ENCODE data around the gene TMEM132A. TPM values are rescaled to one million over a fixed set of nuclear protein-coding genes. Genes with fewer than 3 reads are reported as not detected.

The TMEM132A gene
- total RNA-seq, 4 donors from 2014 or later = 3.2 to 8.9 (median 6.5) TPM

DNA sequence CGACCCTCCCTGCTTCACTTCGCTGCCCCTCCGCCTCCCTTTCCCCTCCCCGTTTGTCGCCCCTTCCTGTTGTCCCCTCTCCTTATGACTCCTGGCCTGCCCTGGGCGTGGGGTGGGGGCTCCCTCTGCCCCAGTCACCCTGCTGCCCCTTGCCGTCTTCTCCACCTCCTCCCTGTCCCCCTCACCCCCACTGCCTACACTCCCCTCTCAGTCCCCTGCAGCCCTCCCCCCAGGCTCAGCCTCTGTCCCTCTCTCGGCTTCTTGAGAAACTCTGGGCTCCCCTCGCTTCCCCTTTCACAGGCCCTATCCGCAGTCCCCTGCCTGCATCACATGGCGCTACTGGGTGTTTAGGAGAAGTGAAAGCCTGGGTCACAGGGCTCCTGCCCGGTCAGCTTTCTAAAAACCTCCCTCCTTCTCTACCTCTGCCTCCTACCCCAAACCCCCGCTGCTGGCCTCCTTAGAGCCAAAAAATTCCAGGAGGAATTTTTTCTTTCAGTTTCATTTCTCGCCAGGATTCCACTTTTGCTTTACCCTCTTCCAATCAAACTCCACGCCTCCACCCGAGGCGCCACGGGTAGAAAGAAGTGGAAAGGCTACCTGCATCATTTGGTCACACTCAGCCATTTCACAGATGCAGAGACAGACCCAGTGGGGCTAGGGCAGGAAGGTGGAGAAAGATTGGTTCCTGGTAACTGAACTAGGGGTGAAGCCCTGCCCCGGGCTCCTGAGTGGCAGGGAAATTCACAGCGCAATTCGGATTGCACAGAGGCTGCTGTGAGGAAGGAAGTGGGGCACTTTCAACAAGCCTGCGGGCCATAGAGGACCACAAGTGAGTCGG is 27.9 kb downstream of the TMEM132A start, which contains the start of gene SLC15A3:
SLC15A3 (minus strand) TSS at position 273 of the 838 bp plus-strand sequence. CDS start 625 bp downstream, outside the sequence.
- Histone ChIP-seq H3K27me3 (no peaks in the 10 kb centered on the region), H3K36me3 (no peaks in the 10 kb centered on the region), H3K27ac (peak within 1 kb of the TSS; percentile 77 to 88 (median 82)), H3K4me1 (peaks cover 0 to 57% (median 12%) of the 10 kb centered on the region in 3 donors), H3K4me3 (peak within 1 kb of the TSS; percentile 53 to 68), H3K9me3 (no peaks in the 10 kb centered on the region)
- ATAC-seq = peak; percentile 66
- peak; percentile 30 for TF ChIP-seq POLR2AphosphoS5 (IDR thresholded peaks at IDR 0.05)
- TF ChIP-seq, protein P1, sequence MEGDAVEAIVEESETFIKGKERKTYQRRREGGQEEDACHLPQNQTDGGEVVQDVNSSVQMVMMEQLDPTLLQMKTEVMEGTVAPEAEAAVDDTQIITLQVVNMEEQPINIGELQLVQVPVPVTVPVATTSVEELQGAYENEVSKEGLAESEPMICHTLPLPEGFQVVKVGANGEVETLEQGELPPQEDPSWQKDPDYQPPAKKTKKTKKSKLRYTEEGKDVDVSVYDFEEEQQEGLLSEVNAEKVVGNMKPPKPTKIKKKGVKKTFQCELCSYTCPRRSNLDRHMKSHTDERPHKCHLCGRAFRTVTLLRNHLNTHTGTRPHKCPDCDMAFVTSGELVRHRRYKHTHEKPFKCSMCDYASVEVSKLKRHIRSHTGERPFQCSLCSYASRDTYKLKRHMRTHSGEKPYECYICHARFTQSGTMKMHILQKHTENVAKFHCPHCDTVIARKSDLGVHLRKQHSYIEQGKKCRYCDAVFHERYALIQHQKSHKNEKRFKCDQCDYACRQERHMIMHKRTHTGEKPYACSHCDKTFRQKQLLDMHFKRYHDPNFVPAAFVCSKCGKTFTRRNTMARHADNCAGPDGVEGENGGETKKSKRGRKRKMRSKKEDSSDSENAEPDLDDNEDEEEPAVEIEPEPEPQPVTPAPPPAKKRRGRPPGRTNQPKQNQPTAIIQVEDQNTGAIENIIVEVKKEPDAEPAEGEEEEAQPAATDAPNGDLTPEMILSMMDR (IDR thresholded peaks at IDR 0.05) = no peak
- TF ChIP-seq POLR2A (IDR thresholded peaks at IDR 0.05) = no peak
- TF ChIP-seq EP300 (IDR thresholded peaks at IDR 0.05) = no peak
- 14 to 15% methylated on average over 10 to 18 of the region's 23 CpGs for WGBS, 2 donors (ENCODE audit: low coverage in 1 of 2)

DNA sequence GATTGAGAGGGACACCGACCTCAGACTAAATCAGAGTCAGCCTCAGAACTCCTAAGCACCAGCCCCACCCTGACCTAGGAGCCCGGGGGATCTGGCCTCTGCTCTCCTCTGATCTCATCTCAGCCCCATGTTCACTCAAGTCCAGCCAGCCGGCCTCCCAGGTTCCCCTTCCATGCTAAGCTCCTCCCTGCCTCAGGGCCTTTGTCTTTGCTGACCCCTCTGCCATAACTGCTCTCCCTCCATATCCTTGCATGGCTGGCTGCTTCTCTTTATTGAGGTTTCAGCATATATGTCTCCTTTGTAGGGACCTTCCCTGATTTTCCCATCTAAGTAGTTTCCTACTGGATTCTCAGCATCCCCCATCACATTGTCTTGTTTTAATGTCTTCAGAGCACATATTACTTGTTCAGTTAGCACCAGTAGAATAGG is 28.5 kb downstream of the TMEM132A start:
- Histone ChIP-seq H3K27ac (peak overlapping the region; percentile 77 to 88 (median 82)), H3K36me3 (no peaks in the 10 kb centered on the region), H3K4me3 (peak overlapping the region; percentile 53 to 68), H3K9me3 (no peaks in the 10 kb centered on the region), H3K27me3 (no peaks in the 10 kb centered on the region), H3K4me1 (peaks cover 0 to 53% (median 12%) of the 10 kb centered on the region in 3 donors)
- ATAC-seq = peak; percentile 25
- WGBS, 2 donors (ENCODE audit: low coverage in 1 of 2) = 29 to 47% methylated on average over 2 to 3 of the region's 3 CpGs
- no peak for TF ChIP-seq POLR2AphosphoS5 (IDR thresholded peaks at IDR 0.05)
- TF ChIP-seq, protein P1 (IDR thresholded peaks at IDR 0.05) = no peak
- TF ChIP-seq POLR2A (IDR thresholded peaks at IDR 0.05) = no peak
- no peak for TF ChIP-seq EP300 (IDR thresholded peaks at IDR 0.05)

DNA sequence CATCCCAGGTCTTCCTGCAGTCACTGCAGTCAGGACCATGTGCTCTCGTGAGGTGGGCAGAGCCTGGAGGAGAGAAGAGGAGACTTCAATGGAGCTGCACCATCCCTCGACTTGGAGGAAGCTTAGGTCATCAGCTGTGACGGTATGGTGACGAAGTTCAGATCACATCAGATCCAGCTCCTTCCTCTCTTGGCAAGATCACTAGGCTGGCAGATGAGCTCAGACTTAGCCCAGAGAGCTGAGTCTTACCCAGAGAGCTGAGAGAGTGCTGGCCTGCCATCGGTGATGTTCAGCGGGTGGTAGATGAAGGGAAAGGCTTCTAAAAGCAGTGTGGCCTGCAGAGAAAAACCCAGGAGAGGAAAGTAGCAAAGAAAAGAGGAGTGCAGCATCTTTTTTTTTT is 29.5 kb downstream of the TMEM132A start:
- Histone ChIP-seq H3K36me3 (no peaks in the 10 kb centered on the region), H3K27me3 (no peaks in the 10 kb centered on the region), H3K9me3 (no peaks in the 10 kb centered on the region), H3K27ac (peak overlapping the region in 1 of 4 donors; percentile 88), H3K4me1 (peaks cover 0 to 42% (median 12%) of the 10 kb centered on the region in 3 donors), H3K4me3 (no peak overlapping the region)
- no peak for ATAC-seq
- WGBS, 2 donors (ENCODE audit: low coverage in 1 of 2) = 72 to 84% methylated on average over 2 to 4 of the region's 6 CpGs
- TF ChIP-seq POLR2AphosphoS5 (IDR thresholded peaks at IDR 0.05) (no peak), POLR2A (IDR thresholded peaks at IDR 0.05) (no peak), EP300 (IDR thresholded peaks at IDR 0.05) (no peak)
- TF ChIP-seq, protein P1 (IDR thresholded peaks at IDR 0.05) = no peak

DNA sequence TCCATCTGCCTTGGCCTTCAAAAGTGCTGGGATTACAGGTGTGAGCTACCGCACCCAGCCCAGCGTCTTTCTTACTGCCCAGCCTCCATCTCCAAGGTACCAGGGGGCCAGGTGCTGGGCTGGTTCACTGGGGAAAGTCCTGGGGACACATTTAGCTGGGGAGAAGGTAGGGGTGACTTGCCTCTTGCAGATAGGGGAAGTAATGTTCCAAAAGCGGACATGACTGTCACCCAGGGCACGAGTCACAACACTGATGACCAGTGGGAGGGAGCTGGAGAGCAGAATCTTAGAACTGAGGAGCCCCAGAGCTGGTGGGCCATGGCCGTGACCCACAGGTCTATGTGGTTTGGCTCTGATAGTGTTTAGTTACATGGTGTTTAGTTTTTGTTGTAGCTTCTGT is 30.2 kb downstream of the TMEM132A start:
- no peaks in the 10 kb centered on the region for H3K27me3 ChIP-seq
- TF ChIP-seq, protein P1 (IDR thresholded peaks at IDR 0.05) = no peak
- TF ChIP-seq POLR2AphosphoS5 (IDR thresholded peaks at IDR 0.05) = no peak
- no peak for TF ChIP-seq EP300 (IDR thresholded peaks at IDR 0.05)
- no peak for TF ChIP-seq POLR2A (IDR thresholded peaks at IDR 0.05)
- WGBS, 2 donors (ENCODE audit: low coverage in 1 of 2) = 83% methylated on average over 3 of the region's 5 CpGs; no CpG with 5 or more reads in 1 of the 2 donors
- no peak overlapping the region for H3K4me3 ChIP-seq
- peaks cover 0 to 36% (median 12%) of the 10 kb centered on the region in 3 donors for H3K4me1 ChIP-seq
- ATAC-seq = no peak
- H3K9me3 ChIP-seq = no peaks in the 10 kb centered on the region
- H3K27ac ChIP-seq = no peak overlapping the region
- H3K36me3 ChIP-seq = no peaks in the 10 kb centered on the region

Measured in gastroesophageal sphincter (tissue), 4 donors.